Keratinocyte (primary cell): Measurements from ENCODE around the gene FAM25A. TPM values are rescaled to one million over a fixed set of nuclear protein-coding genes. Genes with fewer than 3 reads are reported as not detected.

ENCODE experiments used
- DNase-seq: peaks from one replicate; pipeline ENCODE4 v3.0.0-alpha.2; 2011; ENCODE audit warnings: low read depth, missing footprints, low spot score
- FAIRE-seq: peaks from 2 replicates; lab custom pipeline; 2011; peaks lifted over from hg19 to GRCh38; lab: Jason Lieb, UNC
- H2AFZ ChIP-seq: 2 replicates; pipeline ENCODE4 v1.6.0; 2012; ENCODE audit warnings: low read length, control low read depth, inconsistent platforms; ENCODE audit not compliant: control insufficient read depth
- H3K27ac ChIP-seq: 2 replicates; pipeline ENCODE4 v1.5.1; 2011; ENCODE audit warnings: low read length; ENCODE audit not compliant: control insufficient read depth, insufficient read depth
- H3K27me3 ChIP-seq: 3 replicates; pipeline ENCODE4 v1.6.0; 2011; ENCODE audit warnings: low read length; ENCODE audit not compliant: control insufficient read depth, insufficient read depth; ENCODE audit errors: extremely low read depth
- H3K36me3 ChIP-seq, 2 experiments: 2 replicates in 1 of 2; 3 replicates in 1 of 2; pipeline ENCODE4 v1.5.1; 2011; ENCODE audit warnings: low read length in 2 of 2, mild to moderate bottlenecking in 1 of 2; ENCODE audit not compliant: control insufficient read depth in 2 of 2, insufficient read depth in 2 of 2; ENCODE audit errors: extremely low read depth in 1 of 2
- H3K4me1 ChIP-seq: 3 replicates; pipeline ENCODE4 v1.5.1; 2011; ENCODE audit warnings: low read length; ENCODE audit not compliant: control insufficient read depth, insufficient read depth; ENCODE audit errors: extremely low read depth
- H3K4me2 ChIP-seq: 3 replicates; pipeline ENCODE4 v1.6.0; 2011; ENCODE audit warnings: low read depth, low read length; ENCODE audit not compliant: control insufficient read depth, insufficient read depth; ENCODE audit errors: extremely low read depth
- H3K4me3 ChIP-seq, 3 experiments: fragments of 200-600 bp in 1 of 3; sonication (generic) in 1 of 3; 2 replicates in 2 of 3; 3 replicates in 1 of 3; pipeline ENCODE4 v1.5.1; 2011 to 2016; ENCODE audit warnings: low read length in 3 of 3, mild to moderate bottlenecking in 3 of 3, control low read depth in 2 of 3, inconsistent platforms in 1 of 3, low read depth in 1 of 3, mixed read lengths in 1 of 3, mixed run types in 1 of 3, moderate library complexity in 1 of 3; ENCODE audit not compliant: control insufficient read depth in 2 of 3, insufficient read depth in 2 of 3; ENCODE audit errors: extremely low read depth in 1 of 3
- H3K79me2 ChIP-seq: 2 replicates; pipeline ENCODE4 v1.6.0; 2012; ENCODE audit warnings: low read length; ENCODE audit not compliant: control insufficient read depth, insufficient read depth
- H3K9ac ChIP-seq: 3 replicates; pipeline ENCODE4 v1.6.0; 2011; ENCODE audit warnings: low read length; ENCODE audit not compliant: control insufficient read depth, insufficient read depth; ENCODE audit errors: extremely low read depth
- H3K9me1 ChIP-seq: 3 replicates; pipeline ENCODE4 v1.6.0; 2011; ENCODE audit warnings: low read length; ENCODE audit not compliant: control insufficient read depth, insufficient read depth; ENCODE audit errors: extremely low read depth
- H3K9me3 ChIP-seq: 2 replicates; pipeline ENCODE4 v1.5.1; 2012; ENCODE audit warnings: low read depth, low read length; ENCODE audit not compliant: control insufficient read depth
- H4K20me1 ChIP-seq: 3 replicates; pipeline ENCODE4 v1.6.0; 2011; ENCODE audit warnings: low read length; ENCODE audit not compliant: control insufficient read depth, insufficient read depth; ENCODE audit errors: extremely low read depth
- EZH2 ChIP-seq: IDR thresholded peaks from one replicate; pipeline ENCODE4 v1.6.1; 2012; ENCODE audit warnings: inconsistent platforms, mild to moderate bottlenecking, low read length, moderate library complexity
- dilution Hi-C: fragments of 300-500 bp; cut with MboI; formaldehyde crosslinking; loops from one replicate; pipeline ENCODE4 v1.7.0; 2020; ENCODE audit warnings: low sequenced_read_pairs; ENCODE audit not compliant: extremely low pct_ligation_motif_present
- polyA plus RNA-seq, 5 experiments: library from polyadenylated mRNA; depleted of rRNA in 3 of 5; stranded (reverse) in 3 of 5; stranded (forward) in 1 of 5; unstranded in 1 of 5; fragments of >200 nt; gene quantifications; 1 replicate in 1 of 5; 2 replicates in 3 of 5; 3 replicates in 1 of 5; pipeline versions ENCODE4 v1.2.1 to v1.2.3, GENCODE V29; 2011 to 2012; ENCODE audit warnings: missing spikeins in 2 of 5, low read depth in 1 of 5, low replicate concordance in 1 of 5
- TF ChIP-seq, protein P1 (sequence below), 3 experiments: IDR thresholded peaks in 1 of 3; conservative IDR thresholded peaks in 1 of 3; optimal IDR thresholded peaks in 1 of 3; 2 replicates in 2 of 3; 3 replicates in 1 of 3; pipeline versions ENCODE3 to v1.5.1; 2011; ENCODE audit warnings: low read length in 3 of 3, mild to moderate bottlenecking in 3 of 3, moderate library complexity in 2 of 3, control low read depth in 1 of 3, inconsistent platforms in 1 of 3; ENCODE audit not compliant: insufficient read depth in 2 of 3; ENCODE audit errors: extremely low read depth in 1 of 3

Gene FAM25A
- polyA plus RNA-seq, 1 donor (not counting 4 experiments of a cell fraction or from before 2014, with no cell fraction given): 11.7 TPM

DNA sequence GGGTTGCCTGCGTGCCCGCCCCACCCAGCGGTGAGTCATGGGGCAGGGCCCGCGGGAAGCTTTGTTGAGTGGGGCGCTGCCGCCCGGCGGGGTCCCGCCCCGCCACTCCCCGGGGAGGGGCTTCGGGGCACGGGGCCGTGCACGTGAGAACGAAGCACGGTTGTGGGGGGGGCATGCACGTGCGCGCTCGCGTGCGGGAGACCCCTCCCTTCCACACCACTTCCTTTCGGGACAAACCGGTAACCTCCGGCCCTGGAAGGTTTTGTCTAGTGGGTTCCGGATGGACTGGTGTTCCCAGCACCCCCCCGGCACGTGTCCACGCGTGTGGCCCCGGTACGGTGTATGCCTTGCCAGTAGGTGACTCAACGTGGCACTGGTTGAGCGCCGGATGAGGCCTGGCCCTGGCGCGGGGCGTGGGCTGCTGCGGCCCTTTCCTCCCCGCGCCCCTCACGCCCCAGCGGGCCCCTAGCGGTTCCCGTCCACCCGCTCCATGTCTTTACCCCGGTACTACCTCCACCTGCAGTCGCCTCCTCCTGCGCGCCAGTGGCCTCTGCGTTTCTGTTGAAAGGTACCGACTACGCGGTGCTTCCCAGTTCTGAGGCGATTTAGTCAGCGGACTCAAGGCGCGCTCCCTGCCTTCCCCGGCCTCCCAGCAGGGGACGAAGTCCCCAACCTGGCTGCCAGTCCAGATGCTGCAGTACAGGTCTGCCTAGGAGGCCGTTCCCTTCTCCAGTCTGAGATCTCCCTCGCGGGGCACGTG is 48.7 kb upstream of the FAM25A start:
- Histone ChIP-seq H3K4me2 (peak overlapping the region; percentile 98), H3K4me3 (peak overlapping the region; percentile 61 to 95 (median 82)), H4K20me1 (no peaks in the 10 kb centered on the region), H3K27ac (peak overlapping the region; percentile 100), H3K9me1 (no peaks in the 10 kb centered on the region), H2AFZ (peak overlapping the region; percentile 46), H3K9me3 (no peaks in the 10 kb centered on the region), H3K27me3 (no peaks in the 10 kb centered on the region), H3K79me2 (peaks cover 18% of the 10 kb centered on the region), H3K9ac (peak overlapping the region; percentile 99), H3K4me1 (peaks cover 66% of the 10 kb centered on the region), H3K36me3 (no peaks in the 10 kb centered on the region)
- no peak for DNase-seq
- FAIRE-seq: peak; percentile 69
- dilution Hi-C loops: no loop called here
- no peak for TF ChIP-seq EZH2
- TF ChIP-seq, protein P1, sequence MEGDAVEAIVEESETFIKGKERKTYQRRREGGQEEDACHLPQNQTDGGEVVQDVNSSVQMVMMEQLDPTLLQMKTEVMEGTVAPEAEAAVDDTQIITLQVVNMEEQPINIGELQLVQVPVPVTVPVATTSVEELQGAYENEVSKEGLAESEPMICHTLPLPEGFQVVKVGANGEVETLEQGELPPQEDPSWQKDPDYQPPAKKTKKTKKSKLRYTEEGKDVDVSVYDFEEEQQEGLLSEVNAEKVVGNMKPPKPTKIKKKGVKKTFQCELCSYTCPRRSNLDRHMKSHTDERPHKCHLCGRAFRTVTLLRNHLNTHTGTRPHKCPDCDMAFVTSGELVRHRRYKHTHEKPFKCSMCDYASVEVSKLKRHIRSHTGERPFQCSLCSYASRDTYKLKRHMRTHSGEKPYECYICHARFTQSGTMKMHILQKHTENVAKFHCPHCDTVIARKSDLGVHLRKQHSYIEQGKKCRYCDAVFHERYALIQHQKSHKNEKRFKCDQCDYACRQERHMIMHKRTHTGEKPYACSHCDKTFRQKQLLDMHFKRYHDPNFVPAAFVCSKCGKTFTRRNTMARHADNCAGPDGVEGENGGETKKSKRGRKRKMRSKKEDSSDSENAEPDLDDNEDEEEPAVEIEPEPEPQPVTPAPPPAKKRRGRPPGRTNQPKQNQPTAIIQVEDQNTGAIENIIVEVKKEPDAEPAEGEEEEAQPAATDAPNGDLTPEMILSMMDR (optimal IDR thresholded peaks at IDR 0.05 in 1 of 3, IDR thresholded peaks at IDR 0.05 in 1 of 3, conservative IDR thresholded peaks at IDR 0.05 in 1 of 3; ENCODE audit: extremely low read depth in 1 of 3, insufficient read depth in 2 of 3, low read length in 3 of 3): peak in 1 of 3 experiments; percentile 32

DNA sequence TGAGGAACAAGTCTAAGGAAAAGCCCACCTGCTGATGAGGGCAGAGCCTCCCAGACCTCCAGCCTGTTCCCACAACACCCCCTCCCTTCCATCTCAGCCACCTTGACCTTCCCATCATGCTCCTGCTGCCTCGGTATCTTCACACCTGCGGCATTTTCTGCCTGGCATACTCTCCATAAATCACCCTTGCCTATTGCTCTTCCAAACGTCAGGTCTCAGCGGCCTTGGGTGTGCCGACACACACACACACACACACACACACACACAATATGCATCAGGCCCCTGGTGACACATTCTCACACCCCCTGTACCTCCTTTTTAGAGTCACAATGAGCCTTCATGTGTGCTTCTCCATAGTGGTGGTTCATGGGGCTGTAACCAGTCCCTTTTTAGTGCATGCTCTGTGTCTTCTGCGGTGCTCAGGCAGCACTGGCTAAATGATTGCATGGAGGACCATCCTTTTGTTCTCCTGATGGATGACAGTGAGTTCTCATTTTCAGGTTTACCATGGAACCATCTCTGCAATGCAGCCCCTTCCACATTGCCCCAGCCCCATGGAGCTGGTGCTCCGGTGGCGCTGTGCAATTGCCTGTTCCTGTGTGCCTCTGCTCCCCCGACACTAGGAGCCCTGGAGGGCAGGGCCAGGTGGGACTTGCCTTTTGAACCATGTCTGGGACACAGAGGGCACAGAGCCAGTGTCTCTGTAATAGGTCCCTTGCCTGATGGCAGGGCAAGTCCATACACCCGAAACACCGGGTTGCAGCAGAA is 47.3 kb upstream of the FAM25A start:
- Histone ChIP-seq H3K36me3 (no peaks in the 10 kb centered on the region), H3K4me1 (peaks cover 52% of the 10 kb centered on the region), H3K4me2 (peak overlapping the region; percentile 31), H3K9ac (peak overlapping the region; percentile 97), H3K27me3 (no peaks in the 10 kb centered on the region), H2AFZ (no peak overlapping the region), H3K9me3 (no peaks in the 10 kb centered on the region), H3K27ac (peak overlapping the region; percentile 100), H3K9me1 (no peaks in the 10 kb centered on the region), H4K20me1 (no peaks in the 10 kb centered on the region), H3K79me2 (peaks cover 9% of the 10 kb centered on the region), H3K4me3 (no peak overlapping the region)
- DNase-seq: no peak
- no peak for TF ChIP-seq EZH2
- TF ChIP-seq, protein P1 (optimal IDR thresholded peaks at IDR 0.05 in 1 of 3, IDR thresholded peaks at IDR 0.05 in 1 of 3, conservative IDR thresholded peaks at IDR 0.05 in 1 of 3; ENCODE audit: extremely low read depth in 1 of 3, insufficient read depth in 2 of 3, low read length in 3 of 3): no peak
- FAIRE-seq: no peak
- dilution Hi-C loops: no loop called here
